Mucosa of stomach (tissue), 1 donor: Measurements from ENCODE around the gene CORIN.

Experiments used
- H3K27me3 ChIP-seq: one replicate; pipeline ENCODE4 v1.7.0; 2013; ENCODE audit warnings: mild to moderate bottlenecking, low read length; ENCODE audit not compliant: control insufficient read depth, insufficient read depth
- H3K36me3 ChIP-seq: one replicate; pipeline ENCODE4 v1.7.0; 2013; ENCODE audit warnings: low read length; ENCODE audit not compliant: control insufficient read depth, insufficient read depth
- H3K4me1 ChIP-seq: one replicate; pipeline ENCODE4 v1.7.0; 2013; ENCODE audit warnings: mild to moderate bottlenecking, low read length; ENCODE audit not compliant: control insufficient read depth, insufficient read depth
- H3K4me3 ChIP-seq: one replicate; pipeline ENCODE4 v1.7.0; 2013; ENCODE audit warnings: low read length
- H3K9ac ChIP-seq: one replicate; pipeline ENCODE4 v1.7.0; 2013; ENCODE audit warnings: mild to moderate bottlenecking, low read length, moderate library complexity
- H3K9me3 ChIP-seq: one replicate; pipeline ENCODE4 v1.7.0; 2013; ENCODE audit warnings: mild to moderate bottlenecking, low read length, moderate library complexity; ENCODE audit not compliant: control insufficient read depth
- donor health status: Pancreatic carcinoma.

The CORIN gene

GRCh38 chr4:47733302-47734175 is 104.3 kb downstream of the CORIN start:
- H3K9ac ChIP-seq: no peak overlapping the region
- no peaks in the 10 kb centered on the region for H3K9me3 ChIP-seq
- no peaks in the 10 kb centered on the region for H3K36me3 ChIP-seq

GRCh38 chr4:47731182-47731581 is 106.7 kb downstream of the CORIN start:
- no peak overlapping the region for H3K9ac ChIP-seq
- H3K27me3 ChIP-seq: no peaks in the 10 kb centered on the region
- H3K4me3 ChIP-seq: no peak overlapping the region
- no peaks in the 10 kb centered on the region for H3K36me3 ChIP-seq
- no peaks in the 10 kb centered on the region for H3K9me3 ChIP-seq
- no peaks in the 10 kb centered on the region for H3K4me1 ChIP-seq

More at GRCh38 chr4:47733302-47734175, 104.3 kb downstream of the CORIN start:
- H3K4me3 ChIP-seq: no peak overlapping the region
- H3K27me3 ChIP-seq: no peaks in the 10 kb centered on the region
- H3K4me1 ChIP-seq: no peaks in the 10 kb centered on the region

- Histone ChIP-seq H3K9ac (no peak overlapping the region), H3K27me3 (no peaks in the 10 kb centered on the region), H3K36me3 (no peaks in the 10 kb centered on the region), H3K4me1 (no peaks in the 10 kb centered on the region), H3K4me3 (no peak overlapping the region), H3K9me3 (no peaks in the 10 kb centered on the region)
Measured at GRCh38 chr4:47729131-47729680, 108.7 kb downstream of the CORIN start.

- Histone ChIP-seq H3K4me3 (no peak overlapping the region), H3K9ac (no peak overlapping the region), H3K9me3 (no peaks in the 10 kb centered on the region), H3K4me1 (no peaks in the 10 kb centered on the region), H3K36me3 (no peaks in the 10 kb centered on the region), H3K27me3 (no peaks in the 10 kb centered on the region)
Measured at GRCh38 chr4:47721892-47722575, 115.8 kb downstream of the CORIN start.

GRCh38 chr4:47721485-47721884 is 116.4 kb downstream of the CORIN start:
- H3K9ac ChIP-seq: no peak overlapping the region
- no peaks in the 10 kb centered on the region for H3K36me3 ChIP-seq
- H3K9me3 ChIP-seq: no peaks in the 10 kb centered on the region
- no peak overlapping the region for H3K4me3 ChIP-seq
- no peaks in the 10 kb centered on the region for H3K27me3 ChIP-seq
- no peaks in the 10 kb centered on the region for H3K4me1 ChIP-seq

GRCh38 chr4:47720787-47721186 is 117.1 kb downstream of the CORIN start:
- Histone ChIP-seq H3K9ac (no peak overlapping the region), H3K36me3 (no peaks in the 10 kb centered on the region), H3K4me3 (no peak overlapping the region), H3K27me3 (no peaks in the 10 kb centered on the region), H3K4me1 (no peaks in the 10 kb centered on the region), H3K9me3 (no peaks in the 10 kb centered on the region)

GRCh38 chr4:47719576-47719975 is 118.3 kb downstream of the CORIN start:
- Histone ChIP-seq H3K27me3 (no peaks in the 10 kb centered on the region), H3K4me3 (no peak overlapping the region), H3K36me3 (no peaks in the 10 kb centered on the region), H3K9me3 (no peaks in the 10 kb centered on the region), H3K9ac (no peak overlapping the region), H3K4me1 (no peaks in the 10 kb centered on the region)

- Histone ChIP-seq H3K27me3 (no peaks in the 10 kb centered on the region), H3K36me3 (no peaks in the 10 kb centered on the region), H3K9me3 (no peaks in the 10 kb centered on the region), H3K4me1 (no peaks in the 10 kb centered on the region), H3K4me3 (no peak overlapping the region), H3K9ac (no peak overlapping the region)
Measured at GRCh38 chr4:47718696-47719095, 119.2 kb downstream of the CORIN start.

- Histone ChIP-seq H3K4me1 (no peaks in the 10 kb centered on the region), H3K36me3 (no peaks in the 10 kb centered on the region), H3K9ac (no peak overlapping the region), H3K4me3 (no peak overlapping the region), H3K9me3 (no peaks in the 10 kb centered on the region), H3K27me3 (no peaks in the 10 kb centered on the region)
Measured at GRCh38 chr4:47717188-47717587, 120.7 kb downstream of the CORIN start.

- Histone ChIP-seq H3K27me3 (no peaks in the 10 kb centered on the region), H3K9me3 (no peaks in the 10 kb centered on the region), H3K4me1 (no peaks in the 10 kb centered on the region), H3K9ac (no peak overlapping the region), H3K36me3 (no peaks in the 10 kb centered on the region), H3K4me3 (no peak overlapping the region)
Measured at GRCh38 chr4:47715716-47716416, 122.0 kb downstream of the CORIN start.

GRCh38 chr4:47714269-47714668 is 123.6 kb downstream of the CORIN start:
- Histone ChIP-seq H3K4me3 (no peak overlapping the region), H3K27me3 (no peaks in the 10 kb centered on the region), H3K4me1 (no peaks in the 10 kb centered on the region), H3K9me3 (no peaks in the 10 kb centered on the region), H3K9ac (no peak overlapping the region), H3K36me3 (no peaks in the 10 kb centered on the region)
